ENCODE data around the gene CENPP.

The CENPP gene

GRCh38 chr9:92380603-92381002 is 54.9 kb downstream of the CENPP start:
- no peaks in the 10 kb centered on the region for H3K36me3 ChIP-seq (ENCODE audit: insufficient read depth, insufficient read length, low read length)
- no peak for DNase-seq (ENCODE audit: low read depth, low spot score)
- H3K9me3 ChIP-seq (ENCODE audit: insufficient read depth, low read length), result no peaks in the 10 kb centered on the region
- no peaks in the 10 kb centered on the region for H3K27me3 ChIP-seq (ENCODE audit: insufficient read depth, insufficient read length)
- peaks cover 3% of the 10 kb centered on the region for H3K4me1 ChIP-seq (ENCODE audit: insufficient read depth, insufficient read length)
- TF ChIP-seq YY1 (IDR thresholded peaks at IDR 0.05; ENCODE audit: insufficient read depth, insufficient read length) (no peak), SUZ12 (IDR thresholded peaks at IDR 0.05; ENCODE audit: extremely low read depth, insufficient read depth, insufficient read length) (no peak), ZNF274 (IDR thresholded peaks at IDR 0.05; ENCODE audit: low read depth, low read length) (no peak)
- H3K4me3 ChIP-seq (ENCODE audit: insufficient read length, low read depth), result no peak overlapping the region
- no peak overlapping the region for H3K9ac ChIP-seq (ENCODE audit: insufficient read length, low read depth)

- Histone ChIP-seq H3K4me3 (ENCODE audit: insufficient read length, low read depth) (no peak overlapping the region), H3K36me3 (ENCODE audit: insufficient read depth, insufficient read length, low read length) (no peaks in the 10 kb centered on the region), H3K9me3 (ENCODE audit: insufficient read depth, low read length) (no peaks in the 10 kb centered on the region), H3K9ac (ENCODE audit: insufficient read length, low read depth) (no peak overlapping the region), H3K27me3 (ENCODE audit: insufficient read depth, insufficient read length) (no peaks in the 10 kb centered on the region), H3K4me1 (ENCODE audit: insufficient read depth, insufficient read length) (peaks cover 3% of the 10 kb centered on the region)
- TF ChIP-seq ZNF274 (IDR thresholded peaks at IDR 0.05; ENCODE audit: low read depth, low read length) (no peak), YY1 (IDR thresholded peaks at IDR 0.05; ENCODE audit: insufficient read depth, insufficient read length) (no peak), SUZ12 (IDR thresholded peaks at IDR 0.05; ENCODE audit: extremely low read depth, insufficient read depth, insufficient read length) (no peak)
- DNase-seq (ENCODE audit: low read depth, low spot score), result no peak
Observed at GRCh38 chr9:92381775-92382174, 56.0 kb downstream of the CENPP start.

- no peak for TF ChIP-seq SUZ12 (IDR thresholded peaks at IDR 0.05; ENCODE audit: extremely low read depth, insufficient read depth, insufficient read length)
- no peak for TF ChIP-seq YY1 (IDR thresholded peaks at IDR 0.05; ENCODE audit: insufficient read depth, insufficient read length)
- TF ChIP-seq ZNF274 (IDR thresholded peaks at IDR 0.05; ENCODE audit: low read depth, low read length), result no peak
- Histone ChIP-seq H3K4me1 (ENCODE audit: insufficient read depth, insufficient read length) (no peaks in the 10 kb centered on the region), H3K9me3 (ENCODE audit: insufficient read depth, low read length) (no peaks in the 10 kb centered on the region), H3K9ac (ENCODE audit: insufficient read length, low read depth) (no peak overlapping the region), H3K36me3 (ENCODE audit: insufficient read depth, insufficient read length, low read length) (no peaks in the 10 kb centered on the region), H3K27me3 (ENCODE audit: insufficient read depth, insufficient read length) (no peaks in the 10 kb centered on the region), H3K4me3 (ENCODE audit: insufficient read length, low read depth) (no peak overlapping the region)
- DNase-seq (ENCODE audit: low read depth, low spot score), result no peak
Observed at GRCh38 chr9:92384375-92384774, 58.6 kb downstream of the CENPP start.

- DNase-seq (ENCODE audit: low read depth, low spot score), result no peak
- H3K9me3 ChIP-seq (ENCODE audit: insufficient read depth, low read length), result no peaks in the 10 kb centered on the region
- no peak overlapping the region for H3K4me3 ChIP-seq (ENCODE audit: insufficient read length, low read depth)
- no peak overlapping the region for H3K9ac ChIP-seq (ENCODE audit: insufficient read length, low read depth)
- H3K4me1 ChIP-seq (ENCODE audit: insufficient read depth, insufficient read length), result no peaks in the 10 kb centered on the region
- no peaks in the 10 kb centered on the region for H3K27me3 ChIP-seq (ENCODE audit: insufficient read depth, insufficient read length)
- no peak for TF ChIP-seq SUZ12 (IDR thresholded peaks at IDR 0.05; ENCODE audit: extremely low read depth, insufficient read depth, insufficient read length)
- no peak for TF ChIP-seq YY1 (IDR thresholded peaks at IDR 0.05; ENCODE audit: insufficient read depth, insufficient read length)
- no peak for TF ChIP-seq ZNF274 (IDR thresholded peaks at IDR 0.05; ENCODE audit: low read depth, low read length)
- no peaks in the 10 kb centered on the region for H3K36me3 ChIP-seq (ENCODE audit: insufficient read depth, insufficient read length, low read length)
Observed at GRCh38 chr9:92385001-92385400, 59.2 kb downstream of the CENPP start.

GRCh38 chr9:92385477-92385876 is 59.7 kb downstream of the CENPP start:
- no peak for DNase-seq (ENCODE audit: low read depth, low spot score)
- Histone ChIP-seq H3K4me1 (ENCODE audit: insufficient read depth, insufficient read length) (no peaks in the 10 kb centered on the region), H3K36me3 (ENCODE audit: insufficient read depth, insufficient read length, low read length) (no peaks in the 10 kb centered on the region), H3K27me3 (ENCODE audit: insufficient read depth, insufficient read length) (no peaks in the 10 kb centered on the region), H3K4me3 (ENCODE audit: insufficient read length, low read depth) (no peak overlapping the region), H3K9ac (ENCODE audit: insufficient read length, low read depth) (no peak overlapping the region), H3K9me3 (ENCODE audit: insufficient read depth, low read length) (no peaks in the 10 kb centered on the region)
- no peak for TF ChIP-seq SUZ12 (IDR thresholded peaks at IDR 0.05; ENCODE audit: extremely low read depth, insufficient read depth, insufficient read length)
- no peak for TF ChIP-seq ZNF274 (IDR thresholded peaks at IDR 0.05; ENCODE audit: low read depth, low read length)
- TF ChIP-seq YY1 (IDR thresholded peaks at IDR 0.05; ENCODE audit: insufficient read depth, insufficient read length), result no peak

GRCh38 chr9:92385953-92386352 is 60.2 kb downstream of the CENPP start:
- no peak for DNase-seq (ENCODE audit: low read depth, low spot score)
- H3K9ac ChIP-seq (ENCODE audit: insufficient read length, low read depth), result no peak overlapping the region
- no peaks in the 10 kb centered on the region for H3K4me1 ChIP-seq (ENCODE audit: insufficient read depth, insufficient read length)
- no peak overlapping the region for H3K4me3 ChIP-seq (ENCODE audit: insufficient read length, low read depth)
- TF ChIP-seq YY1 (IDR thresholded peaks at IDR 0.05; ENCODE audit: insufficient read depth, insufficient read length) (no peak), SUZ12 (IDR thresholded peaks at IDR 0.05; ENCODE audit: extremely low read depth, insufficient read depth, insufficient read length) (no peak), ZNF274 (IDR thresholded peaks at IDR 0.05; ENCODE audit: low read depth, low read length) (no peak)
- no peaks in the 10 kb centered on the region for H3K9me3 ChIP-seq (ENCODE audit: insufficient read depth, low read length)
- no peaks in the 10 kb centered on the region for H3K27me3 ChIP-seq (ENCODE audit: insufficient read depth, insufficient read length)
- no peaks in the 10 kb centered on the region for H3K36me3 ChIP-seq (ENCODE audit: insufficient read depth, insufficient read length, low read length)

- H3K27me3 ChIP-seq (ENCODE audit: insufficient read depth, insufficient read length), result no peaks in the 10 kb centered on the region
- no peaks in the 10 kb centered on the region for H3K36me3 ChIP-seq (ENCODE audit: insufficient read depth, insufficient read length, low read length)
- no peak for TF ChIP-seq ZNF274 (IDR thresholded peaks at IDR 0.05; ENCODE audit: low read depth, low read length)
- TF ChIP-seq YY1 (IDR thresholded peaks at IDR 0.05; ENCODE audit: insufficient read depth, insufficient read length), result no peak
- TF ChIP-seq SUZ12 (IDR thresholded peaks at IDR 0.05; ENCODE audit: extremely low read depth, insufficient read depth, insufficient read length), result no peak
- no peaks in the 10 kb centered on the region for H3K4me1 ChIP-seq (ENCODE audit: insufficient read depth, insufficient read length)
- no peak overlapping the region for H3K4me3 ChIP-seq (ENCODE audit: insufficient read length, low read depth)
- H3K9ac ChIP-seq (ENCODE audit: insufficient read length, low read depth), result no peak overlapping the region
- no peak for DNase-seq (ENCODE audit: low read depth, low spot score)
- H3K9me3 ChIP-seq (ENCODE audit: insufficient read depth, low read length), result 0 out of 2 replicates have a peak, but pooled peaks cover 5% of the 10 kb centered on the region
Observed at GRCh38 chr9:92392690-92393089, 66.9 kb downstream of the CENPP start.
